A673 (cell line): ENCODE data around the gene USP20.

Experiments used
- EZH2 ChIP-seq: fragments of 200-600 bp; sonication (generic); IDR thresholded peaks from 2 replicates; pipeline ENCODE4 v1.6.1; 2017; ENCODE audit warnings: borderline replicate concordance, low read depth, mild to moderate bottlenecking, mixed read lengths, antibody characterized with exemption, low read length; ENCODE audit not compliant: poor library complexity, severe bottlenecking
- TF ChIP-seq, protein P1 (sequence below): fragments of 300-800, 200-600 bp; sonication (generic); conservative IDR thresholded peaks from 2 replicates; pipeline ENCODE4 v1.5.1; 2017; ENCODE audit warnings: low read depth, mild to moderate bottlenecking, antibody characterized with exemption, low read length, moderate library complexity, mixed read lengths

DNA sequence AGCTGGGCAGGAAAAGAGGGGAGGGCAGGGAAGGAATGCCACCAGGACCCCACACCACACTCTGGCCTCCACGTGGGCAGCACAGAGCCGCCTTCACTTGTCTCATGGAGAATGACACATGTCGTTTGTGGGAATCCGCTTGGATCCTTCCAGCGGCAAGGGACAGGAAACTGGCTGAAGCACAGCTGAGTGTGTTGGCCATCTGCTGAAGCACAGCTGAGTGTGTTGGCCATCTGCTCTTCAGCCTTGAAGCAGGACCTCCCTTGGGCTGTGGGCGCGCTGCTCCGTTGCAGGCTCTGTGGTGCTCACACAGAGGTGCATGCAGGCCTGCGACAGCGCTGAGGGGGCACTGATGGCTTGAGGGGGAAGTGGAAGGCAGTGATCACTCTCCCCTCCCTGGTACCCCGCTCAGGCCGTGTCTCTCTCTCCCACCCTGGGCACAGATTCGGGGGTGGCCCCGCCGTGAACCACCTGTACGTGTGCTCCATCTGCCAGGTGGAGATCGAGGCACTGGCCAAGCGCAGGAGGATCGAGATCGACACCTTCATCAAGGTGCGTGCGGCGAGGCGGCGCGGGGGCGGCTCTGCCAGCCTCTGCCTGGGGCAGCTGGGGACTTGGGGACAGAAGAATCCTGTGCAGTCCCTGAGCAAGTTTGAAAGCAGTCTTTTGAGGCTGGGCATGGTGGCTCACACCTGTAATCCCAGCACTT, 40.6 kb downstream of the USP20 start:
- TF ChIP-seq, protein P1, sequence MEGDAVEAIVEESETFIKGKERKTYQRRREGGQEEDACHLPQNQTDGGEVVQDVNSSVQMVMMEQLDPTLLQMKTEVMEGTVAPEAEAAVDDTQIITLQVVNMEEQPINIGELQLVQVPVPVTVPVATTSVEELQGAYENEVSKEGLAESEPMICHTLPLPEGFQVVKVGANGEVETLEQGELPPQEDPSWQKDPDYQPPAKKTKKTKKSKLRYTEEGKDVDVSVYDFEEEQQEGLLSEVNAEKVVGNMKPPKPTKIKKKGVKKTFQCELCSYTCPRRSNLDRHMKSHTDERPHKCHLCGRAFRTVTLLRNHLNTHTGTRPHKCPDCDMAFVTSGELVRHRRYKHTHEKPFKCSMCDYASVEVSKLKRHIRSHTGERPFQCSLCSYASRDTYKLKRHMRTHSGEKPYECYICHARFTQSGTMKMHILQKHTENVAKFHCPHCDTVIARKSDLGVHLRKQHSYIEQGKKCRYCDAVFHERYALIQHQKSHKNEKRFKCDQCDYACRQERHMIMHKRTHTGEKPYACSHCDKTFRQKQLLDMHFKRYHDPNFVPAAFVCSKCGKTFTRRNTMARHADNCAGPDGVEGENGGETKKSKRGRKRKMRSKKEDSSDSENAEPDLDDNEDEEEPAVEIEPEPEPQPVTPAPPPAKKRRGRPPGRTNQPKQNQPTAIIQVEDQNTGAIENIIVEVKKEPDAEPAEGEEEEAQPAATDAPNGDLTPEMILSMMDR = no peak
- no peak for TF ChIP-seq EZH2
